PFSK-1 (cell line): Measurements from ENCODE around the gene FARS2.

Source experiments
- POLR2AphosphoS5 ChIP-seq: IDR thresholded peaks from 2 replicates; pipeline ENCODE4 v1.6.1; 2012; ENCODE audit warnings: low read depth, mild to moderate bottlenecking, control low read depth, low read length, moderate library complexity
- TAF1 ChIP-seq: IDR thresholded peaks from 2 replicates; pipeline ENCODE4 v1.6.1; 2012; ENCODE audit warnings: low read length, control low read depth, borderline replicate concordance; ENCODE audit not compliant: insufficient read depth

DNA sequence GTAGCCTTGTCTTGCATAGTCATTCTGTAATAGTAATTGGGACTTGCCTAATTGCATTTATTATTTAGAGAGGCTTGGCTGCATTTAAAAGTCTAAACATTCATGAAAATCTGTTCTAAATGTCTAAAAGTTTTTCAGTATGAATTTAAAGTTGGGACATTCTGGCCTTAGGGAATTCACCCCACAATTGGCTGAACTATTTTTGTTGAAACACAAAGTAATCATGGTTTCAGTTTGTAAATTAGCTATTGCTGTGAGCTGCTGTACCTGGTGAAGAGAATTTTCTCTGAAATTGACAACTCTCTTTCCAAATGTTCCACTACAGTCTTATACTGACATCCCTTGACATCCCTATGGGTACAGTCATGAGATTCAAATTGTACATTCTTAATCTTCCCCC lies 253.0 kb downstream of the FARS2 start:
- TF ChIP-seq TAF1: no peak
- no peak for TF ChIP-seq POLR2AphosphoS5
